H1 (cell line): ENCODE measurements around the gene USP6. TPM values are rescaled to one million over a fixed set of nuclear protein-coding genes. Genes with fewer than 3 reads are reported as not detected.

Source experiments
- CTCF ChIA-PET: fragments of 300-600 bp; sonication (Branson Sonifier 250); formaldehyde crosslinking; loops from one replicate; lab custom pipeline; 2021; ENCODE audit not compliant: partially characterized antibody; lab: Charles Lee
- POLR2A ChIA-PET: fragments of 300-600 bp; sonication (Branson Sonifier 250); formaldehyde crosslinking; loops from one replicate; lab custom pipeline; 2021; ENCODE audit warnings: inconsistent platforms; ENCODE audit not compliant: partially characterized antibody; lab: Charles Lee
- DNase-seq, 2 experiments: peaks; one replicate each; pipeline versions ENCODE4 v3.0.0 to v3.0.0-alpha.2; 2010 to 2022; ENCODE audit warnings: low spot score in 2 of 2, low read depth in 1 of 2, mixed read lengths in 1 of 2
- FAIRE-seq: peaks from 2 replicates; lab custom pipeline; 2011; peaks lifted over from hg19 to GRCh38; lab: Jason Lieb, UNC
- H2AFZ ChIP-seq: 2 replicates; pipeline ENCODE4 v1.8.1; 2012; ENCODE audit warnings: low read length, inconsistent platforms
- H2AK5ac ChIP-seq: 2 replicates; pipeline ENCODE4 v1.6.1; 2013; ENCODE audit warnings: low read depth, low read length
- H2BK120ac ChIP-seq: replicated peaks from 2 replicates; pipeline ENCODE3; 2013; ENCODE audit warnings: low read depth, low read length, inconsistent platforms
- H2BK12ac ChIP-seq: 2 replicates; pipeline ENCODE4 v1.6.1; 2013; ENCODE audit warnings: low read depth, low read length
- H2BK15ac ChIP-seq: 2 replicates; pipeline ENCODE4 v1.6.1; 2013; ENCODE audit warnings: low read length
- H2BK20ac ChIP-seq: 2 replicates; pipeline ENCODE4 v1.6.1; 2013; ENCODE audit warnings: low read length
- H2BK5ac ChIP-seq: 2 replicates; pipeline ENCODE4 v1.6.1; 2013; ENCODE audit warnings: low read depth, low read length
- H3K14ac ChIP-seq: 2 replicates; pipeline ENCODE4 v1.6.1; 2013; ENCODE audit warnings: inconsistent platforms; ENCODE audit not compliant: insufficient read length
- H3K18ac ChIP-seq: 2 replicates; pipeline ENCODE4 v1.6.1; 2013; ENCODE audit warnings: low read length; ENCODE audit errors: extremely low read depth
- H3K23ac ChIP-seq: 2 replicates; pipeline ENCODE4 v1.6.1; 2013; ENCODE audit warnings: inconsistent platforms; ENCODE audit not compliant: insufficient read length
- H3K23me2 ChIP-seq: 2 replicates; pipeline ENCODE4 v1.6.1; 2013; ENCODE audit warnings: low read depth, low read length
- H3K27ac ChIP-seq: 2 replicates; pipeline ENCODE4 v1.6.1; 2011; ENCODE audit warnings: low read depth, low read length, inconsistent platforms
- H3K27me3 ChIP-seq, 4 experiments: replicated peaks in 1 of 4; 1 replicate in 1 of 4; 2 replicates in 3 of 4; pipeline versions ENCODE4 v1.6.1 to v1.8.1; 2011 to 2013; ENCODE audit warnings: low read length in 3 of 4, mild to moderate bottlenecking in 3 of 4, inconsistent platforms in 2 of 4, mixed read lengths in 2 of 4, moderate library complexity in 1 of 4; ENCODE audit not compliant: control insufficient read depth in 3 of 4, insufficient read depth in 3 of 4; ENCODE audit errors: extremely low read depth in 1 of 4
- H3K36me3 ChIP-seq, 4 experiments: 2 replicates each; pipeline versions ENCODE4 v1.6.1 to v1.8.1; 2011 to 2013; ENCODE audit warnings: mild to moderate bottlenecking in 4 of 4, low read length in 3 of 4, moderate library complexity in 2 of 4, control low read depth in 1 of 4, inconsistent platforms in 1 of 4; ENCODE audit not compliant: insufficient read depth in 4 of 4, control insufficient read depth in 2 of 4
- H3K4ac ChIP-seq: replicated peaks from 2 replicates; pipeline ENCODE3; 2013; ENCODE audit warnings: low read length, low read depth, mixed read lengths, inconsistent platforms; ENCODE audit not compliant: insufficient read length
- H3K4me1 ChIP-seq, 4 experiments: replicated peaks in 1 of 4; 1 replicate in 1 of 4; 2 replicates in 3 of 4; pipeline versions ENCODE4 v1.6.1 to v1.8.1; 2011 to 2013; ENCODE audit warnings: low read length in 3 of 4, inconsistent platforms in 2 of 4, mixed read lengths in 1 of 4; ENCODE audit not compliant: insufficient read depth in 4 of 4, control insufficient read depth in 3 of 4
- H3K4me2 ChIP-seq, 2 experiments: 2 replicates each; pipeline versions ENCODE4 v1.6.1 to v1.8.1; 2011 to 2013; ENCODE audit warnings: low read depth in 2 of 2, low read length in 2 of 2, control low read depth in 1 of 2, inconsistent platforms in 1 of 2, mild to moderate bottlenecking in 1 of 2; ENCODE audit not compliant: insufficient read depth in 1 of 2
- H3K4me3 ChIP-seq, 4 experiments: fragments of 200-600, 300-600 bp in 1 of 4; sonication (generic), shearing (Covaris generic), sonication (Bioruptor Twin) in 1 of 4; 2 replicates each; pipeline versions ENCODE4 v1.5.1 to v1.8.1; 2011 to 2016; ENCODE audit warnings: low read length in 4 of 4, low read depth in 3 of 4, control low read depth in 2 of 4, inconsistent platforms in 2 of 4, mild to moderate bottlenecking in 2 of 4, mixed read lengths in 1 of 4, moderate library complexity in 1 of 4; ENCODE audit not compliant: insufficient read depth in 2 of 4; ENCODE audit errors: extremely low read depth in 1 of 4
- H3K56ac ChIP-seq: replicated peaks from 2 replicates; pipeline ENCODE3; 2013; ENCODE audit warnings: low read depth, mild to moderate bottlenecking, mixed read lengths, low read length, inconsistent platforms; ENCODE audit not compliant: insufficient read length
- H3K79me1 ChIP-seq: 2 replicates; pipeline ENCODE4 v1.6.1; 2013; ENCODE audit warnings: low read depth, low read length, control low read depth
- H3K79me2 ChIP-seq, 2 experiments: 2 replicates each; pipeline versions ENCODE4 v1.6.1 to v1.8.1; 2012 to 2013; ENCODE audit warnings: low read length in 2 of 2, mild to moderate bottlenecking in 2 of 2, inconsistent platforms in 1 of 2; ENCODE audit not compliant: insufficient read depth in 2 of 2, control insufficient read depth in 1 of 2
- H3K9ac ChIP-seq, 4 experiments: replicated peaks in 1 of 4; 1 replicate in 1 of 4; 2 replicates in 3 of 4; pipeline versions ENCODE4 v1.6.1 to v1.8.1; 2011 to 2013; ENCODE audit warnings: low read depth in 3 of 4, low read length in 3 of 4, control low read depth in 2 of 4, mild to moderate bottlenecking in 2 of 4, moderate library complexity in 2 of 4, inconsistent platforms in 1 of 4; ENCODE audit errors: extremely low read depth in 1 of 4
- H3K9me3 ChIP-seq, 2 experiments: 2 replicates each; pipeline versions ENCODE4 v1.6.1 to v1.8.1; 2012 to 2013; ENCODE audit warnings: mild to moderate bottlenecking in 2 of 2, moderate library complexity in 2 of 2, control low read depth in 1 of 2, inconsistent platforms in 1 of 2, low read depth in 1 of 2, low read length in 1 of 2, mixed read lengths in 1 of 2; ENCODE audit not compliant: insufficient read depth in 2 of 2
- H4K20me1 ChIP-seq, 2 experiments: replicated peaks in 1 of 2; 2 replicates each; pipeline versions ENCODE3 to v1.8.1; 2011 to 2013; ENCODE audit warnings: inconsistent platforms in 2 of 2, low read length in 2 of 2, mild to moderate bottlenecking in 1 of 2; ENCODE audit not compliant: insufficient read depth in 2 of 2, control insufficient read depth in 1 of 2
- H4K5ac ChIP-seq: 2 replicates; pipeline ENCODE4 v1.6.1; 2013; ENCODE audit warnings: low read length, low read depth, mixed read lengths, inconsistent platforms; ENCODE audit not compliant: insufficient read length
- H4K8ac ChIP-seq: 2 replicates; pipeline ENCODE4 v1.8.0; 2013; ENCODE audit warnings: mild to moderate bottlenecking, moderate library complexity, low read length, inconsistent platforms; ENCODE audit not compliant: insufficient read depth; ENCODE audit errors: extremely low read depth
- H4K91ac ChIP-seq: replicated peaks from 2 replicates; pipeline ENCODE3; 2013; ENCODE audit warnings: low read length, mixed read lengths, inconsistent platforms; ENCODE audit not compliant: insufficient read length
- CBX5 ChIP-seq: fragments of 300-800, 300-1000 bp; sonication (generic); IDR thresholded peaks from 2 replicates; pipeline ENCODE4 v1.7.1; 2016; ENCODE audit warnings: antibody characterized with exemption, low read length, low read depth
- CBX8 ChIP-seq: fragments of 300-800, 300-1000 bp; sonication (generic); IDR thresholded peaks from 2 replicates; pipeline ENCODE4 v1.7.1; 2016; ENCODE audit warnings: low read depth, low read length, borderline replicate concordance
- EZH2 ChIP-seq: fragments of 200-600 bp; sonication (generic); IDR thresholded peaks from 2 replicates; pipeline ENCODE4 v1.7.1; 2012; ENCODE audit warnings: low read depth, mild to moderate bottlenecking, moderate library complexity, low read length, inconsistent platforms; ENCODE audit not compliant: severe bottlenecking
- KDM5A ChIP-seq: fragments of 200-600 bp; IDR thresholded peaks from 2 replicates; pipeline ENCODE4 v1.7.1; 2012; ENCODE audit warnings: mild to moderate bottlenecking, low read length, inconsistent platforms, mixed read lengths
- MAFK ChIP-seq: IDR thresholded peaks from 2 replicates; pipeline ENCODE4 v1.6.1; 2012; ENCODE audit warnings: low read depth, mild to moderate bottlenecking, improper control_type of control experiment, low read length
- SP4 ChIP-seq: IDR thresholded peaks from 2 replicates; pipeline ENCODE4 v1.6.1; 2012; ENCODE audit warnings: low read length, inconsistent platforms
- WGBS, 2 experiments: shearing (Covaris generic) in 1 of 2; methylation state at CpG; one replicate each; pipeline versions ENCODE4 v1.1.6 to v1.1.7; 2013 to 2015; ENCODE audit warnings: low lambda C conversion rate in 2 of 2, mixed read lengths in 2 of 2, inconsistent platforms in 1 of 2, low coverage in 1 of 2, missing lambda C conversion rate in 1 of 2; ENCODE audit not compliant: insufficient replicate concordance in 2 of 2, insufficient coverage in 1 of 2, insufficient read length in 1 of 2; ENCODE audit errors: extremely low coverage in 1 of 2, missing lambda C conversion rate in 1 of 2; 5-methylcytosine and 5-hydroxymethylcytosine counted together
- polyA plus RNA-seq, 7 experiments: library from polyadenylated mRNA; depleted of rRNA in 3 of 7; stranded (reverse) in 5 of 7; unstranded in 2 of 7; fragments of >200 nt in 5 of 7; fragments of 200-250 nt in 2 of 7; gene quantifications; 1 replicate in 5 of 7; 2 replicates in 1 of 7; 4 replicates in 1 of 7; pipeline versions ENCODE4 v1.2.1 to v1.2.3, GENCODE V29; 2011 to 2013; ENCODE audit warnings: missing spikeins in 2 of 7, mixed read lengths in 2 of 7
- total RNA-seq: library from RNA; stranded (reverse); fragmentation: NEBNext Ultra II Directional; extraction: Animal tissue kit (Norgen Biotek cat#: 25700); gene quantifications from 2 replicates; pipeline ENCODE4 v1.2.1, GENCODE V29; 2021
- TF ChIP-seq, protein P1 (sequence below), 3 experiments: IDR thresholded peaks; 1 replicate in 2 of 3; 2 replicates in 1 of 3; pipeline versions ENCODE4 v1.5.1 to v1.6.1; 2011; ENCODE audit warnings: low read length in 3 of 3, mild to moderate bottlenecking in 3 of 3, inconsistent platforms in 2 of 3, low read depth in 1 of 3, moderate library complexity in 1 of 3; ENCODE audit not compliant: insufficient read depth in 1 of 3; ENCODE audit errors: control extremely low read depth in 1 of 3
- TF ChIP-seq, protein P2 (sequence below): IDR thresholded peaks from 2 replicates; pipeline ENCODE4 v1.6.1; 2012; ENCODE audit warnings: low read length, inconsistent platforms

Gene USP6
- total and polyA plus RNA-seq, 2 of the 8 experiments (the other 6 are each of a cell fraction or from before 2014, with no cell fraction given): 0.08 to 0.32 TPM

DNA sequence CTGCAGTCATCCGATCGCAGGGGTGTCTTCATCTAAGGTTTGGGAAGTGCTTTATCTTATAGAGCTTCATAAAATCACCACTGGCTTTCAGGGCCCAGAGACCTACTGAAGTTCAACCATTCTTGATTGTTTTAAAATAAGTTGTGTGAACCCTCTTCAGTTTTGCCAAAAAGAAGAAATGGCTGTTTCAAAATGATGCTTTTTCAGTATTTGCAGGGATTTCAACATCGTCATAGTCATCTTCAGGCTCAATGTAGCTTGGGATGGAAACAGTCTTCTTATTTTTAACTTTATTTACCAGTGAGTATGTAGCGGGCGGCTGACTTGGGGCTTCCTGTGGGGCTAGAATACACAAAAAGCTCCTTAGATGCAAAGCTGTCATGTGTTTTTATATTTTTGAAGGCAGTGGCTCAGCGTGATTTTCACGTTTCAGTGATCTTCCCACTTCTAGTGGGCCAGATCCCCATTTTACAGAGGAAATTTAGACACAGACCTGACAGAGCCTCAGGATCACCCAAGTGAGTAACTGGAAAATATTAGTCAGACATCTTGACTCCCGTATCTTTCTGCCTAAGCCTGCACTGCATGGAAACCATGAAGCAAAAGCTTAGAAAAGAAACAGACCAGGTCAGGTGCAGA, 94.9 kb downstream of the USP6 start:
- ChIA-PET CTCF (interaction anchor here (0.8 to 1.3 kb wide), 3 partner anchors 20 to 96 kb away, joined by 3 to 8 read pairs (median 3); partner anchors contain the start of gene ZNF594), POLR2A (interaction anchor here (1.6 kb wide), 1 partner anchor 19 kb away, joined by 3 read pairs; the partner anchor contains the start of gene ZNF594)
- no peak overlapping the region for H3K18ac ChIP-seq
- TF ChIP-seq SP4 (no peak), EZH2 (no peak), CBX8 (no peak), KDM5A (no peak), MAFK (no peak), CBX5 (no peak)
- TF ChIP-seq, protein P1, sequence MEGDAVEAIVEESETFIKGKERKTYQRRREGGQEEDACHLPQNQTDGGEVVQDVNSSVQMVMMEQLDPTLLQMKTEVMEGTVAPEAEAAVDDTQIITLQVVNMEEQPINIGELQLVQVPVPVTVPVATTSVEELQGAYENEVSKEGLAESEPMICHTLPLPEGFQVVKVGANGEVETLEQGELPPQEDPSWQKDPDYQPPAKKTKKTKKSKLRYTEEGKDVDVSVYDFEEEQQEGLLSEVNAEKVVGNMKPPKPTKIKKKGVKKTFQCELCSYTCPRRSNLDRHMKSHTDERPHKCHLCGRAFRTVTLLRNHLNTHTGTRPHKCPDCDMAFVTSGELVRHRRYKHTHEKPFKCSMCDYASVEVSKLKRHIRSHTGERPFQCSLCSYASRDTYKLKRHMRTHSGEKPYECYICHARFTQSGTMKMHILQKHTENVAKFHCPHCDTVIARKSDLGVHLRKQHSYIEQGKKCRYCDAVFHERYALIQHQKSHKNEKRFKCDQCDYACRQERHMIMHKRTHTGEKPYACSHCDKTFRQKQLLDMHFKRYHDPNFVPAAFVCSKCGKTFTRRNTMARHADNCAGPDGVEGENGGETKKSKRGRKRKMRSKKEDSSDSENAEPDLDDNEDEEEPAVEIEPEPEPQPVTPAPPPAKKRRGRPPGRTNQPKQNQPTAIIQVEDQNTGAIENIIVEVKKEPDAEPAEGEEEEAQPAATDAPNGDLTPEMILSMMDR (IDR thresholded peaks at IDR 0.05; ENCODE audit: control extremely low read depth in 1 of 3, insufficient read depth in 1 of 3, low read depth in 1 of 3, low read length in 3 of 3): no peak
- TF ChIP-seq, protein P2, sequence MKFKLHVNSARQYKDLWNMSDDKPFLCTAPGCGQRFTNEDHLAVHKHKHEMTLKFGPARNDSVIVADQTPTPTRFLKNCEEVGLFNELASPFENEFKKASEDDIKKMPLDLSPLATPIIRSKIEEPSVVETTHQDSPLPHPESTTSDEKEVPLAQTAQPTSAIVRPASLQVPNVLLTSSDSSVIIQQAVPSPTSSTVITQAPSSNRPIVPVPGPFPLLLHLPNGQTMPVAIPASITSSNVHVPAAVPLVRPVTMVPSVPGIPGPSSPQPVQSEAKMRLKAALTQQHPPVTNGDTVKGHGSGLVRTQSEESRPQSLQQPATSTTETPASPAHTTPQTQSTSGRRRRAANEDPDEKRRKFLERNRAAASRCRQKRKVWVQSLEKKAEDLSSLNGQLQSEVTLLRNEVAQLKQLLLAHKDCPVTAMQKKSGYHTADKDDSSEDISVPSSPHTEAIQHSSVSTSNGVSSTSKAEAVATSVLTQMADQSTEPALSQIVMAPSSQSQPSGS: no peak

More for the DNA sequence above, 94.9 kb downstream of the USP6 start:
- no peak overlapping the region for H3K9ac ChIP-seq
- no peaks in the 10 kb centered on the region for H3K23me2 ChIP-seq
- no peak overlapping the region for H3K14ac ChIP-seq
- H2BK5ac ChIP-seq: no peak overlapping the region
- H3K79me2 ChIP-seq: no peaks in the 10 kb centered on the region
- H3K56ac ChIP-seq: no peak overlapping the region
- H2BK12ac ChIP-seq: no peak overlapping the region
- H3K23ac ChIP-seq: no peak overlapping the region
- H3K27ac ChIP-seq: no peak overlapping the region
- FAIRE-seq: no peak
- no peak overlapping the region for H2AFZ ChIP-seq
- H2BK120ac ChIP-seq: no peak overlapping the region
- no peaks in the 10 kb centered on the region for H3K9me3 ChIP-seq
- no peaks in the 10 kb centered on the region for H4K20me1 ChIP-seq
- no peaks in the 10 kb centered on the region for H3K4me1 ChIP-seq
- no peak overlapping the region for H4K91ac ChIP-seq
- H3K36me3 ChIP-seq: no peaks in the 10 kb centered on the region
- DNase-seq: no peak
- H3K4ac ChIP-seq: no peak overlapping the region
- no peak overlapping the region for H2BK15ac ChIP-seq
- no peak overlapping the region for H4K8ac ChIP-seq
- no peaks in the 10 kb centered on the region for H3K27me3 ChIP-seq
- H3K4me3 ChIP-seq: no peak overlapping the region
- no peak overlapping the region for H3K4me2 ChIP-seq
- 85% methylated on average over 8 of the region's 8 CpGs; no CpG with 5 or more reads in 1 of the 2 experiments for WGBS, 2 experiments
- no peak overlapping the region for H4K5ac ChIP-seq
- no peaks in the 10 kb centered on the region for H3K79me1 ChIP-seq
- H2BK20ac ChIP-seq: no peak overlapping the region
- no peak overlapping the region for H2AK5ac ChIP-seq
